ENCODE results near the gene LDHD.
"Not testable (repeated sequence)": the region's sequence is repeated elsewhere in the genome, so short reads cannot be mapped to it uniquely, and the experiment has no call there.

Gene LDHD

DNA sequence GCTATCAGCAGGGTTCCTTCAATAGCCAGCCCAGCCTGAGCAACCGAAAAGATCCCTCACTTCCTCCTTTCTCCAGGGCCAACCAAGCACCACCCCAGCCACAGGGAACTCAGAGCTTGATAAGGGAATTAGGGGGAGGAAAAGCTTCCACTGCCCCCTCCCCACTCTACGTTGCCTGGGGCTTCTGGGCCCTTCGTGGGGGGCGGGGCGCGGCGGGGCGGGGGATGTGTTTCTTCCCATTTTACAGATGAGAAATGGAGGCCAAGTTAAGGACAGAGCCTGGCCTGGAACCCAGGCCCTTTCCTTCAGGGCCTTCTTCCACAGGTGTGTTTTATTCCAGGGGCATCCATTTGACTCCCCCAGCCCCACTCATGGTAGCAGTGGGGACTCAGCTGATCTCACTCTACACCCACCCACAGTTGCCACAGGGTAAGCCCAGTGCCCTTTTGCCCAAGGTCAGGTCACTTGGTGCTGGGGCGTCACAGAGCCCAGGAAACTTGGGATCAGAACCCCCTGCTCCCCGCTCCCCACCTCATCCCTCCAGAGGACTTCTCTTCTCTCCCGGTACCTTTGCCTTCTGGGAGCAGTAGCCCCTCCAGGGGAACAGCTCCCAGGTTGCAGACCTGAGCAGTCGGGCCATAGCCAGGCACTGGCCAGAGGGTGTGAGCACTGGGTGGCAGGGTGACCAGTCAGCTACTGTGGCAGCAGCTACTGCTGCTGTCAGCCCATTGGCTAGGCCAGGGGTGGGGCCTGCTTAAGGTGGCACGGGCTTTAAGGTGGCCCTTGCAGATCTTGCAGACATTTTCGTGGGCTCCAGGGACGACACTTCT, at the start of gene LDHD:
Gene LDHD (minus strand): TSS at position 700 of the 830 bp plus-strand sequence. CDS start 60 bp downstream, at position 640.
- FAIRE-seq = no peak

DNA sequence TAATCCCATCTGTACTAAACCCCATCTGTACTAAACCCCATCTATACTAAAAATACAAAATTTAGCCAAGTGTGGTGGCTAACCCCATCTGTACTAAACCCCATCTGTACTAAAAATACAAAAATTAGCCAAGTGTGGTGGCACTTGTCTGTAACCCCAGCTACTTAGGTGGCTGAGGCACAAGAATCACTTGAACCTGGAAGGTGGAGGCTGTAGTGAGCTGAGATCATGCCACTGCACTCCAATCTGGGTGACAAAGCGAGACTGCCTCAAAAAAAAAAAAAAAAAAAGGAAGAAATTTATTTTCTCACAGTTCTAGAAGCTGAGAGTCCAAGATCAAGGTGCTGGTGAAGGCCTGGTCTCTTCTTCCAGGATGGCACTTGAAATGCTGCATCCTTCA, 43.8 kb upstream of the LDHD start:
- no peak for FAIRE-seq

DNA sequence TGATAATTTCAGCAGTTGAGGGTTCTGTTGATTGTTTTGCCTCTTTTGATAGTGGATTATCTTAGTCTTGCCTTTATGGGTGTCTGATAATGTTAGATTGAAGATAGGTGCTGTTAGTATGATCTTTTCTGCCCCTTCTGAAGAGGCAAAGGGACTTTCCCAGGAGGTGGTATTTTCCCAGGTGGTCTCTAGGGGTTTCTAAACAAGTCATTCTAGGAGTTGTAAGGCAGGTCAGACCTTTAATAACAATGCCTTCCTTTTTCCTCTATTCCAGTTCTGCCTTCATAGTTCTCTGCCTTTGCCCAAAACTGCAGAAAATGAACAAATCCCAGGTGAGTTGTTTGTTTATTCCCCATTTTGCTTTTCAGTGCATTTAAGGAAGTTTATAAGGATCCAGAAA, 36.1 kb upstream of the LDHD start:
- FAIRE-seq = no peak

DNA sequence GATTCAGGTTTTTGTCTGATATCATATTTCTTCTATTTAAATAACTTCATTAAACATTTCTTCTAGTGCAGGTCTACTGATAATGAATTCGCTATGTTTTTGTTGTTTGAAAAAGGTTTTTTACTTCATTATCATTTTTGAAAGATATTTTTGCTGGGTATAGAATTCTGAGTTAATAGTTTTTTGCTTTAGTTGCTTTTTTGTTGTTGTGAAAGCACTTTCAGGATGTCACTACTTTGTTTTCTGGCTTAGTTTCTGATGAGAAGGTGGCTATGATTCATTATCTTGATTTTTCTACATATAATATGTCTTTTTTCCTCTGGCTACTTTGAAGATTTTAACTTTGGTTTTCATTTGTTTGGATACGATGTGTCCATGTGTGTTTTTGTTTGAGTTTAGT, 35.2 kb upstream of the LDHD start:
- FAIRE-seq = no peak

DNA sequence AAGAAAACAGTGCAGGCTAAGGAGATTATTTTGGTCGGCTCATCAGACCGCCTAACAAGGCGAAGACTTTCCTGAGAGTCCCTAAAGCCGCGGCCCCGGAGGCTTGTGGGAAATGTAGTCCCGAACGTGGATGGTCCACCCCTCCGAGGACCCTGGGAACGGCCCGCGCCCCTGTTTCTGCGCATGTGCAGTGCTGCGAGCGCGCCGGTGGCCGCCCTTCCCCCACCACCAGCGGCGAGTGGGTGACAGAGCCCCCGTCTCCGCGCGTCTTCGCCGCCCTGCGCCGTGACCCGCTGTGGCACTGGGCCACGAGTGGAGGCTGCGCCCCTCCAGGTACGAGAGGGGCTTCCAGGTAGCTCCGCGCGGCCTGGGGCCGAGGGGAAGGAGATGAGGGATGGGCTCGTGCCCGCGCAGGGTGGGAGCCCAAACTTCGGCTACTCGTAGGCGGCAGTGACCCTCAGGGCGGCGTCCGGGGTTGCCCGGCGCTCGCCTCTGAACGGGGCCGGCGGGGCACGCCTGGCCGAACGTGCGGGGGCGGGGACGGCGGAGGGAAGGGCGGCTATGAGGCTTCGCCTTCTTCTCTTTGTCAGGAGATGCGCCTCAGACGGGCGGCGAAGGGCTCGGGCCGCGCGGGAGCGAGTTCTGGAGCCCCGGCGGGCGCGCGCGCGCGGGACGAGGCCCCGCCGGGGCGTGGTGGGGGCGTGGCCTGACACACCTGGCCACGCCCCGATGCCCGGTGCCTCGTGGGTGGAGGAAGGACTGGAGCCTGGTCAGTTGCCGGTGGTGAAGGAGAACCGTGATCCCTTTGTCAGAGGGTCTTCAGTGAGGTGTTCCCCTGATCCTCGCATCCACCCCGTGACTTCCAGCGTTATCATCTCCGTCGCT, 32.0 kb upstream of the LDHD start, which contains the start of gene ZFP1:
Gene ZFP1 (plus strand): TSS at position 214 of the 885 bp plus-strand sequence. CDS start 4,428 bp downstream, outside the sequence.
- peak; percentile 81 for FAIRE-seq

DNA sequence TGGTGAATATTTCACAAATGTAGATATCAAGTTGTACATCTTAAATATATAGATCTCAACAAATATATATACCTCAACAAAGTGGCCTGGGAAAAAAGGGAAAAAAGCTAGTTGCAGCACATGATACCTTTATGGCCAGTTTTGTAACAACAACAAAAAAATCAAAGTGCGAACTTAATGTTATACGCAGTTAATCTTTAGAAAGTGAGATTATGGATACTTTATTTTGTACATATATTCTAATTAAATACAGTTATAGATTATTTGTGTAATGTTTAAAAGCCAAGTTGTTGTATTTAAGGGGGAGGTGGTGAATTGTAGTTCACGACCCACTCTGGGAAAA, 31.4 kb upstream of the LDHD start:
- FAIRE-seq = no peak

DNA sequence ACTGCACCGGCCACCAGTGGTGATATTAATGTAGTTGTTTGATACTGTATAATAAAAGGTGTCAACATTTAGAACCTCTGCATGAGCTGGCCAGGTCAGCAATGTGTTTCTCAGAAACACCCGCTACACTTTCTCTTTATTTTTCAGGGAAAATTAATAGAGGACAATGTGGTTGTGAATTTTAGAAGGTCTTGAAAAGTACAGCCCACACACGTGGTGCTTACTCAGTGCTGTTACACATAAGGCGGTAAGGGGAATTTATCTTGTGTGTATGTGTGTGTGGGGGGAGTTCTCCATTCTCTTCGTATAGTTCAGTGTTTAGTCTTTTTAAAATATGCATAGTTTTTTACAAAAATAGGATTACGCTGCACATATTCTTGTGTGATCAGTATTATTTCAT, 27.4 kb upstream of the LDHD start:
- no peak for FAIRE-seq

DNA sequence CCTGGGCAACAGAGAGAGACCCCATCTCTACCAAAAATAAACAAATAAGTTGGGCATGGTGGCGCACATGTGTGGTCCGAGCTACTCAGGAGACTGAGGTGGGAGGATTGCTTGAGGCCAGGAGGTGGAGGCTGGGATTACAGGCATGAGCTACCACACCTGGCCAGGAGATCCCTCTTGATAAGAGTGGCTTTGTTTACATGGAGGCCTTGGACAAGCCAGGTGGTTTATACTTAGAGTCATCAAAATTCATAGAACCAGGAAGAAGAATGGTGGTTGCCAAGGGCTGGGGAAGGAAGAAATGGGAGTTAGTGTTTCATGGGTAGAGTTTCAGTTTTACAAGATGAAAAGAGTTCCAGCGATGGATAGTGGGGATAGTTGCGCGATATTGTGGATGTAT, 22.9 kb upstream of the LDHD start:
- FAIRE-seq = no peak

DNA sequence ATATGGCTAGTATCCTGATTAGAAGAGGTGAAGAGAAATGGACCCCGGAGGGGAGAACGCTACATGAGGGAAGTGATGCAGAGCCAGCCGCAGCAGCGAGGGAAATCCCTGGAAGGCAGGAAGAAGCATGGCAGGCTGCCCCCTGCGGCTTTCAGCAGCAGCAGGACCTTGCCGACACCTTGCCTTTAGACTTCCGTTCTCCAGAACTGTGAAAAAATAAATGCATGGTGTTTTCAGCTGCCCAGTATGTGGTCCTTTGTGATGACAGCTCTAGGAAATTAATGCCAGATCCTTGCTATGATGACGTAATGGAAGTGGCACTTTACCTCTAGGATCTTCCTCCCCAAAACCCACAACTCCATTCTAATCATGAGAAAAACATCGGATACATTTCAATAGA, 22.1 kb upstream of the LDHD start:
- no peak for FAIRE-seq

DNA sequence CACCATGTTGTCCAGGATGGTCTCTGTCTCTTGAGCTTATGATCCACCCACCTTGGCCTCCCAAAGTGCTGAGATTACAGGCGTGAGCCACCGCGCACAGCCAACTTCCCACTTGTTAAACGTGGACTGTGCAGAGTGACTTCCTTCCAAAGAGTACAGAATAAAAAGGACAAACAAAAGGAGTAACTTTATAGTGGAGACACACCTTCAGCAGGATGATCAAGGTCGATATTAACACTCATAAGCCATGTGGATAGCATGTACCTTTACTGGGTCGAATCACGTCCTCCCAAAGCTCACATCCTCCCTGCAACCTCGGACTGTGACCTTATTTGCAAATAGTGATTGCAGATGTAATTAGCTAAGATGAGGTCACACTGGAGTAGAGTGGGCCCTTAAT, 21.7 kb upstream of the LDHD start:
- FAIRE-seq = no peak

DNA sequence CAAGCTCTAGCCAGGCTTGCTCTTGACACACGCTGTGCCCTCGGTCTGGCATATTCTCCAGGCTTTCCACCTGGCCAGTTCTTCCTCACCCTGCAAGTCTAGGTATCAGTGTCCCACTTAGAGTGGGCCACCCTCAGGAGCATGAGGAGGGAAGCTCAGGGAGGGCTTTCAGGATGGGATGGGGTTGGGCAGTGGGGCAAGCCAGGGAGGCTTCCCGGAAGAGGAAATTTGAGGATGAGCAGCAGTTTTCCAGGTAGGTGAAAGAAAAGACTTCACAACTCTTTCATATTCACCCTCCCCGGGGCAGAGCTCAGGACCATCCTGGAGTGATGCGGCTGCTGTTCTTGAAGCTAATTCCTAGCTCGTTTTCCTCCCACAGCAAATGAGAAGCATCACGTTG, 14.5 kb upstream of the LDHD start:
- no peak for FAIRE-seq

DNA sequence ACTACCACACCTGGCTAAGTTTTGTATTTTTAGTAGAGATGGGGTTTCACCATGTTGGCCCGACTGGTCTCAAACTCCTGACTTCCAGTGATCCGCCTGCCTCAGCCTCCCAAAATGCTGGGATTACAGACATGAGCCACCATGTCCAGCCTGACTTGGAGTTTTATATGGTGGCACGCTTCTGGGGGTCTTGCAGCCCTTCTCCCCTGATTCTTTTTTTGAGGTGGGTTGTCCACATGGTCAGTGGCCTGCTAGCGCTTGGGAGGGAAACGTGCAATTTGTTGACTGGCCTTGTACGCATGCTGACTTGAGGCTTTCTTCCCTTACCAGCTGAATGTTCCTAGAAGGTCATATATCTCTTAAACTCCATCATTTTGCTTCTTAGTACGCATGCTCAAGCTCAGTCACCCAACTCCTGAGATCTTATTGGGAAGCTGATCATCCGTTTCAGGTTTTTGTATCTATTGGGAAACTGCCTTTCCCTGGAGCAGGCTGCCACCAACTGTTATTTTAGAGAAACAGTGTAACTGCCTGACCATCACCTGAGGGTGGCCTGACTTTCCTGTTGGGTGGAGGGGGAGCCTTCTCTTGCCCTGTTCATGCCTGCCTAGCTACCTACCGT, 13.7 kb upstream of the LDHD start:
- FAIRE-seq = no peak

DNA sequence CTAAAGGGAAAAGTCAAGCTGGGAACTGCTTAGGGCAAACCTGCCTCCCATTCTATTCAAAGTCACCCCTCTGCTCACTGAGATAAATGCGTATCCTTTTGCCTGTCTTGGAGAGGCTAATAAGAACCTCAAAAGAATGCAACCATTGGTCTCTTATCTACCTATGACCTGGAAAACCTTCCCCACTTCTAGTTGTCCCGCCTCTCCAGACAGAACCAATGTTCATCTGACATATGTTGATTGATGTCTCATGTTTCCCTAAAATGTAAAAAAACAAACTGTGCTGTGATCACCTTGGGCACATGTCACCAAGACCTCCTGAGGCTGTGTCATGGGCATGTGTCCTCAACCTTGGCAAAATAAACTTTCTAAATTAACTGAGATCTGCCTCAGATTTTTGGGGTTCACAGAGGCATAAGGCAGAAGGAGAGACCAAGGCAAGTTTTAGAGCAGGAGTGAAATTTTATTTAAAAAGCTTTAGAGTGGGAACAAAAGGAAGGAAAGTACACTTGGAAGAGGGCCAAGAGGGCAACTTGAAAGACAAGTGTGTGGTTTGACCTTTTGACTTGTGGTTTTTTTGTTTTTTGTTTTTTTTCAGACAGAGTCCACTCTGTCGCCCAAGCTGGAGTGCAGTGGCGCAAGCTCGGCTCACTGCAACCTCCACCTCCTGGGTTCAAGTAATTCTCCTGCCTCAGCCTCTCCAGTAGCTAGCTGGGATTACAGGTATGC, 13.0 kb upstream of the LDHD start:
- FAIRE-seq = not testable (repeated sequence)

DNA sequence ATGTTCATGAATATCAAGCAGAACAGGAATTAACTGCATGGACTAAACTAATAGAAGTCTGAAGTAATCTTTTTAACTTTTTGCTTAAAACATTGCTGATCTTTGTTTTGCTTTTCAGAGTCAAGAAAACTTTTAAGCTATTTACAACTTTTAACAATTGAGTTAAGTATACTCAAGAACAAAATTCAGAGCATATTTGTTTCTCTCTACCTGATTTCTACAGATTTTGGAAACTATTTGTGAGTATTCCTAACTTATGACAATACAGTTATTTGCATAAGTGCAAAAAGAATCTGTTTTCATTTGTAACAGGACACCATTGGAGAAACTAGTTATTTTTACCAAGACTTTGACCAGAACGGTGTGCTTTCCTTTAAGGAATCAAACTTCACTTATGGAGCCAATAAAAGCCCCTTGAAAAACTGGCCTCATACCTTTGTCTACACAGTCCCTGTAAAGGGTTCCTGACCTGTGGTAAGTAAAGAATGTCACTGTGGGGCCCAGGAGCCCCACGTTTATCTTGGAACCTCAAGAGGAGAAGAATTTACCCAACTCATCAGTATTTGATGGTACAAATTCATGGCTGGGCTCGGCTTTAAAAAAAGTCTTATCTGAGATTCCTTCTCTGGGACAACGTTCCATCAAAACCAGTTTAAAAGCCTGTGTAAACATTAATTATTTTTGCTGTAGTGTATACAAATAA, 11.3 kb upstream of the LDHD start:
- FAIRE-seq = no peak

DNA sequence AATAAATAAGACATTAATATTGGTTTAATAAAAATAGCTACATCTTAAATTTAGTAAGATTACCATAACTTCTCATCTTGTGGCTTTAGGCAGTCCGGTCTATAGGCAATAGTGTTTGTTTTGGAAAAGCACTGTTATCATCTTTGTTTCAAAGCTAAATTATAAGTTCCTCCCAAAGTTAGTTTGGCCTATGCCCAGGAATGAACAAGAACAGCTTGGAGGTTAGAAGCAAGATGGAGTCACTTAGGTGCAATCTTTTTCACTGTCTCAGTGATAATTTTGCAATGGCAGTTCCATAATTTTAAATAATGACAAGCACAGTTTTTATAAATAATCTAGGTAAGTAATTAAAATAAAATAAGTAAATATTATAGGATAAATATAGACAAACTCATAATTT, 6.0 kb upstream of the LDHD start:
- no peak for FAIRE-seq

DNA sequence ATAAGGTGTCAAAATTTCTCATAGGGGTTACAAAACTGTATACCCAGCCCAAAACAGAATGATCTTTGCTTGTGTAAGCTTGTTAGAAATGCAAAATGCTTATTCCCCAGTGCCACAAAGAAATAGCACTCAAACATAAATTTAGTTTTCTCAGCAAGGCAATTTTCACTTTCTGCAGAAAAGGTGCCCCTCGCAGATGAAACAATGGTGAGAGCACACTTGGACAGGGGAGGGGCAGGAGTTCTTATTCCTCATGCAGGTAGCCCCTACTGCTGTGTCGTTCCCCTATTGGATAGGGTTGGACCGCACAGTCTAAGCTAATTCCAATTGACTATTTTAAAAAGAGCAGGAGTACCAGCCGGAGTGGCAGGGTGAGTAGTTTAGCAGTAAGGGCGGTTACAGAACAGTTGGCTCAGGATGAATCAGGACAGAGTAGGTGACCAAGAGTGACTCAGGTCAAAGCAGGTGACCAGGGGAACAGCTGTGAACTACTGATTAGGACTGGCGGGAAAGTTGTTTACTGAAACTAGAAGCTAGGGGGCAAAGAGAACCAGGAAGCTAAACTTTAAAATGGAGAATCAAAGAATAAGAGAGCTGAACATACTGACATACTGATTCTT, 5.5 kb upstream of the LDHD start:
- no peak for FAIRE-seq

DNA sequence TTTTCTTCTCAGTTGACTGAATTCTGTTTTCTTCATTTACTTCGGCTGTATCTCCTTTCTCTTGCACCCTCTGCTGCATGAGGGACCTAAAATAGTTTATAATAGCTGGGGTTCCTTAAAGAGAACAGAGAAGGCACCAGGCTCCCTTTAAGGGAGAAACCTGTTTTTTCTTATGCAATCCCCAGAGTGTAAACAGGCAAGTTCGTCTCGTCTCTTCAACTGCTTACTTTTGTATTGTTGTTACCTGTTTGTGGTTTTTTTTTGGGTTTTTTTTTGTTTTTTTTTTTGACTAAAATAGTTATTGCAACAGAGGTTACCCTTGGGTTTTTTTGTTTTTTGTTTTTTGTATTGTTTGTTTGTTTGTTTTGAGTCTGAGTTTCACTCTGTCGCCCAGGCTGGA, 3.7 kb upstream of the LDHD start:
- FAIRE-seq = no peak

DNA sequence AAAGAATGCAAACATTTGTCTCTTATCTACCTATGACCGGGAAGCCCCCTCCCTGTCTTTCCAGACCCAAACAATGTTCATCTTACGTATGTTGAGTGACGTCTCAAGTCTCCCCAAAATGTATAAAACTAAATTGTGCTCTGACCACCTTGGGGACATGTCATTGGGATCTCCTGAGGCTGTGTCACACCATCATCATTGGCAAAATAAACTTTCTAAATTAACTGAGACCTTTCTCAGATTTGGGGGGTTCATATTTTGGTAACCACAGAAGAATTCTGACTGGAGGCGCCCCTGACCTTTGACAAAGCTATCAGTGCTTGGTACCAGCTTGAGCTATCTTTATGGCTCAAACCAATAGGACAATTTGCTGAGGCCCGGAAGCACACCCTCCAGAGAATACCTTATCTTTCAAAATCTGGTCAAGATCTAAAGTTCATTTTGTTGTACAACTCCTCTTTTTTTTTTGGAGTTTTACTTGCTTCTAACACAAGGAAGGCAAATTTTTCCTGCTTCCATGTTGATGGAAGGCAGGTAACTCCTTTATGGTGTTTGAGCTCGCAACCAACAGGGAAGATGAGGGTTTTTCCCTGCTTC, 2.5 kb upstream of the LDHD start:
- no peak for FAIRE-seq

DNA sequence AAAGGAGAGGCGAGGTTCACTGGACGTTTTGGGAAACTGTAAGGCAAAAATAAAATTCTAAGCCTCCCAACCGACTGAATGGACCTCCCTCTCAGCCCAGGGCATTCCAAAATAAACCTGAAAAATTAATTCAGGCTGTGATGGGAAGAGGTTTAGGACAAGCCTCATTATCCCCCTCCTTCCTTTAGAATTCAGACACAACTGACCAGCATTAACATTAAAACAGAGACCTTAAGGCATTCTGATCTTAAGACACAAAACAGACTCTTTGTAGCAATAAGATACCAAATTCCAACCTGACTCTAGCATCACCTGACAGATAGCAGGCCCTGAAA, 298 bp upstream of the LDHD start:
- FAIRE-seq = no peak

DNA sequence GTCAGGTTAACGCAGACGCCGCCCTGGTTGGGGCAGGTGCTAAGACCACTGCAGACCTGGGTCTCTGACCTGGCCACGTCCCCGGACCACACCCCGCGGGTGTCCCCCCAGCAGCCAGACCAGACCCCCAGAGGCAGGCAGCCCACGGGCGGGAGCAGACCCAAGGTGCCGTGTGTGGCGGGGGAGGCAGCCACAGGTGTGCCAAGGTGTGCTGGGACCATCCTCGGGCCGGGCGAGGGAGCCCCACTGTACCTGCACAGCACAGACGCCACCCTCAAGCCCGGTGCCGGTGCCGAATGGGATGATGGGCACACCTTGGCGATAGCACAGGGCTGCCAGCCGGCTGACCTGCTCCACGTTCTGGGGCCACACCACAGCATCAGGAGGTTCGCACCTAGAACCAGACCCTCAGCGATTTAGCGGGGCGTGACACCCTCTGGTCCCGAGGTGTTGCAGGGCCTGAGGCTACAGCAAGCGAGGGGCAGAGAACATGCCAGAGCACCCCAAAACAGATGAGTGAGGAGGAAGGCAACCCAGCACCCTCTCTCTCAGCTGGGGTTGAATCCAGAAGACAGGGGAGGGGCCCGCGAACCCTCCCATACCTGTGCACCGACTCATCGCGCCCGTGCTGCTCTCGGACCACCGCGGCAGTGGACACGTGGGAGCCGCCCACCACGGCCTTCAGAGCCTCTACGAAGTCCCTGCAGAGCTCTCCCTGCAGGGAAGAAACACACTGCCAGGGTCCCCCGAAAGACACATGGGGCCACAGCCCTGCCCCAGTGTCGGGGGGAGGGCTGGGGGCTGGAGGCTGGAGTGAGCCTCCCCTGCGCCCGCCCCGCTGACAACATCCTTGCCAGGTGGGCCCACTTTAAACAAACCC, 1.4 kb downstream of the LDHD start:
- no peak for FAIRE-seq
